Heart left ventricle (tissue), 16 donors: ENCODE measurements around the gene FAM124A. TPM values are rescaled to one million over a fixed set of nuclear protein-coding genes. Genes with fewer than 3 reads are reported as not detected.
"Not testable (repeated sequence)": the region's sequence is repeated elsewhere in the genome, so short reads cannot be mapped to it uniquely, and the experiment has no call there.

Experiments used
- ATAC-seq, 4 donors: fragments of 200-7000 bp; cut with Tn5 transposase; one replicate each; pipeline ENCODE4 v1.9.1; 2020 to 2022; ENCODE audit warnings: moderate library complexity in 4 of 4, mild to moderate bottlenecking in 3 of 4, moderate number of reproducible peaks in 1 of 4
- DNase-seq, 5 donors: peaks; one replicate each; pipeline ENCODE4 v3.0.0-alpha.2; 2020
- H3K27ac ChIP-seq, 12 donors: fragments of 200-600 bp; sonication (generic) in 4 of 12; one replicate each; pipeline versions ENCODE4 v1.5.0 to v1.8.0; 2016 to 2022; ENCODE audit warnings: mild to moderate bottlenecking in 2 of 12
- H3K27me3 ChIP-seq, 9 donors: fragments of 200-600 bp; sonication (generic) in 2 of 9; one replicate each; pipeline versions ENCODE4 v1.5.1 to v1.8.0; 2016 to 2022; ENCODE audit warnings: mild to moderate bottlenecking in 3 of 9
- H3K36me3 ChIP-seq, 9 donors: fragments of 200-600 bp; sonication (generic) in 2 of 9; one replicate each; pipeline versions ENCODE4 v1.5.0 to v1.8.0; 2018 to 2022; ENCODE audit warnings: mild to moderate bottlenecking in 2 of 9
- H3K4me1 ChIP-seq, 12 donors: fragments of 200-600 bp; sonication (generic) in 4 of 12; one replicate each; pipeline versions ENCODE4 v1.5.0 to v1.8.0; 2016 to 2022; ENCODE audit warnings: mild to moderate bottlenecking in 3 of 12
- H3K4me3 ChIP-seq, 12 donors: fragments of 200-600 bp; sonication (generic) in 4 of 12; one replicate each; pipeline versions ENCODE4 v1.5.0 to v1.8.0; 2017 to 2022; ENCODE audit warnings: mild to moderate bottlenecking in 9 of 12, moderate library complexity in 4 of 12
- H3K9me3 ChIP-seq, 12 donors: fragments of 200-600 bp; sonication (generic) in 4 of 12; one replicate each; pipeline versions ENCODE4 v1.5.0 to v1.8.0; 2016 to 2022; ENCODE audit warnings: mild to moderate bottlenecking in 1 of 12
- CTCF ChIP-seq, 12 donors: fragments of 200-600 bp; sonication (generic) in 4 of 12; IDR thresholded peaks; one replicate each; pipeline versions ENCODE4 v1.5.0 to v1.8.0; 2018 to 2022; ENCODE audit warnings: antibody characterized with exemption in 12 of 12, mild to moderate bottlenecking in 5 of 12
- POLR2A ChIP-seq, 2 donors: fragments of 450-650 bp; IDR thresholded peaks; one replicate each; pipeline ENCODE4 v1.6.1; 2017; ENCODE audit warnings: antibody characterized with exemption in 2 of 2, mild to moderate bottlenecking in 2 of 2, moderate library complexity in 2 of 2
- WGBS, 4 donors: extraction: QIAGEN DNeasy Blood & Tissue Kit in 2 of 4; methylation state at CpG; one replicate each; pipeline versions ENCODE4 v1.1.5 to v1.1.7; 2013 to 2018; 5-methylcytosine and 5-hydroxymethylcytosine counted together
- intact Hi-C, 10 donors: fragments of 100-400 bp; cut with DNase I; formaldehyde crosslinking; loops; one replicate each; pipeline versions ENCODE4 v1.11.1 to v1.14.2; 2022
- polyA plus RNA-seq, 2 donors: library from polyadenylated mRNA; stranded (reverse); fragments of 200-250 nt; gene quantifications; one replicate each; pipeline ENCODE4 v1.2.3, GENCODE V29; 2013
- total RNA-seq, 9 donors: library from RNA; depleted of rRNA in 2 of 9; stranded (reverse); fragments of >200 nt in 2 of 9; fragmentation: NEBNext Ultra II Directional in 3 of 9; extraction: Animal tissue kit (Norgen Biotek cat#: 25700) in 3 of 9; gene quantifications; one replicate each; pipeline versions ENCODE4 v1.1.0 to v1.2.4, GENCODE V29; 2016 to 2023
- donor health status: ischemic (EF 13 %, LVEDD 7.1; RV severe dilation, severe dysfunction).
- donor health status: healthy with polysubstance abuse.
- donor health status: DM: no; HTN: yes; CAD: no.
- donor health status: DM: no; HTN: no; CAD: no.
- donor health status: ischemic (EF 25% LVEDD 6.9; RV normal size, moderate dysfunction).
- donor health status: ischemic (EF 25% LVEDD 5.7; RV mildly dilated, moderate dysfunction).
- donor health status: healthy.
- donor health status: DM: yes; HTN: yes; CAD: no.
- donor health status: ischemic (EF 35%, LVEDD 5.7; RV mildly dilated, moderate dysfunction).
- donor health status: nonischemic (EF 11% LVEDD 7.7; RV severe dilation, severe dysfunction).
- donor health status: DM: yes; HTN: yes; CAD: no.
- donor health status: PGD.
- donor health status: ischemic (EF 29% LVEDD 5.4; RV normal size, mild dysfunction).
- donor health status: nonischemic (EF 23%, LVEDD 6.1; RV moderate dilation, normal function).

Gene FAM124A
- total and polyA plus RNA-seq, 11 donors = 4.1 to 16.8 (median 6.9) TPM

GRCh38 chr13:51286135-51287002 is 64.2 kb downstream of the FAM124A start:
- H3K4me3 ChIP-seq = no peak overlapping the region
- TF ChIP-seq POLR2A (IDR thresholded peaks at IDR 0.05) (no peak), CTCF (IDR thresholded peaks at IDR 0.05) (peak; percentile 85 to 97 (median 93))

DNA sequence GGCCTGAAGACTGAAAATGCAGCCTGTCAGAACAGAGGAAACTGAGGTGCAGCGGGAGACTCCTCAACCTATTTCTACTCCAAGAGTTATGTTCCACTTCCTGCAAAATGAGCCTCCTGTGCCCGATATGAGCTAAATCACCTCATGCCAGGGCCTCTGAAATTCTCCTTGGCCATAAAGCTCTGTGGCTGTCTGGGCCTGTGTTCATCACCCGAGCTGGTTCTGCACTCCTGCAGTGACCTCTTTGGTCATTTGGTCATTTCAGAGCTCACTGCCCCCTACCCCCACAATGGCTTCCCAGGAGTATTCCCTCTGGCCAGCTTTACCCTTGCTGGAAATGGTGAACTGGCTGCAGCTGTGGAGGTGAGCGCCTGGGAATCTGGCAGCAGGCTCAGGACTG is 65.6 kb downstream of the FAM124A start:
- no peaks in the 10 kb centered on the region for H3K27me3 ChIP-seq
- DNase-seq (no peak), ATAC-seq (no peak)
- intact Hi-C loops = loop anchor here in 9 of 10 donors (2.0 to 5.0 kb wide), 7 partner anchors 65 to 163 kb away; partner anchors contain the start of gene FAM124A (in 2 of the 9)
- peaks cover 0 to 28% (median 7%) of the 10 kb centered on the region in 12 donors for H3K4me1 ChIP-seq
- 88 to 96% (median 90%) methylated on average over 4 of the region's 4 CpGs for WGBS, 4 donors
- no peak overlapping the region for H3K27ac ChIP-seq
- H3K4me3 ChIP-seq = no peak overlapping the region
- no peaks in the 10 kb centered on the region for H3K9me3 ChIP-seq
- H3K36me3 ChIP-seq = no peaks in the 10 kb centered on the region
- no peak for TF ChIP-seq CTCF (IDR thresholded peaks at IDR 0.05)

More at GRCh38 chr13:51286135-51287002, 64.2 kb downstream of the FAM124A start:
- Histone ChIP-seq H3K4me1 (peaks cover 0 to 22% (median 3%) of the 10 kb centered on the region in 12 donors), H3K27me3 (no peaks in the 10 kb centered on the region), H3K9me3 (no peaks in the 10 kb centered on the region), H3K36me3 (no peaks in the 10 kb centered on the region), H3K27ac (no peak overlapping the region)
- WGBS, 4 donors = 36 to 43% (median 39%) methylated on average over 13 of the region's 13 CpGs
- DNase-seq = peak; percentile 72 to 86 (median 77)
- intact Hi-C loops = loop anchor here (1.0 to 5.0 kb wide), 10 partner anchors 64 to 162 kb away; partner anchors contain the start of gene FAM124A (in 4 of the 10)
- ATAC-seq = peak in 3 of 4 donors; percentile 84 to 86 (median 84)

GRCh38 chr13:51288254-51288653 is 66.1 kb downstream of the FAM124A start:
- DNase-seq, H3K27me3 ChIP-seq, ATAC-seq, H3K4me3 ChIP-seq, H3K27ac ChIP-seq, H3K36me3 ChIP-seq, H3K9me3 ChIP-seq: not testable (repeated sequence)
- 81 to 83% (median 82%) methylated on average over 1 of the region's 1 CpG for WGBS, 4 donors
- H3K4me1 ChIP-seq = peaks cover 0 to 29% (median 6%) of the 10 kb centered on the region in 12 donors
- intact Hi-C loops = loop anchor here in 6 of 10 donors (5.0 kb wide), 3 partner anchors 66 to 161 kb away; partner anchors contain the start of gene FAM124A (in 2 of the 6)

DNA sequence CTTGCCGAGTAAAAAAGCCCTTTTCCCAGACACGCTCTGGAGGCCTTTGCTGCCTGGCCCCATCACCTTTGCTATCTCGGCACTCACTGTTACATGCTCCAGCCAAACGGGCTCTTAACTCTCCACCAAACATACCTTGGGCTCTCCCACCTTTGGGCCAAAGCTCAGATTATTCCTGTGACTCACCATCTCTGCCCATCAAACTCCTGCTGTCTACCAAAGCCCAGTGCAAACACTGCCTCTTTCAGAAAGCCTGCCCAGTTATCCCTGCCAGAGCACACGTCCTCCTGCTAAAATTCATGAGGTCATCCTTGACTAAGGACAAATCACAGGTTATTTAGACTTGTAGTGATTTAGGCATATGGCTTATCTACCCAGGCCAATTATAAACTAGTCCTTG is 69.1 kb downstream of the FAM124A start:
- 39 to 54% (median 49%) methylated on average over 5 of the region's 5 CpGs for WGBS, 4 donors

More for the DNA sequence above, 69.1 kb downstream of the FAM124A start:
- H3K36me3 ChIP-seq = no peaks in the 10 kb centered on the region
- peak in 2 of 5 donors; percentile 18 to 25 for DNase-seq
- H3K9me3 ChIP-seq = no peaks in the 10 kb centered on the region
- no peak overlapping the region for H3K4me3 ChIP-seq
- intact Hi-C loops = no loop called here
- no peaks in the 10 kb centered on the region for H3K27me3 ChIP-seq
- peaks cover 0 to 25% (median 6%) of the 10 kb centered on the region in 12 donors for H3K4me1 ChIP-seq
- peak; percentile 73 to 79 (median 78) for ATAC-seq
- peak overlapping the region in 9 of 12 donors; percentile 12 to 80 (median 64) for H3K27ac ChIP-seq
- TF ChIP-seq CTCF (IDR thresholded peaks at IDR 0.05) (no peak), POLR2A (IDR thresholded peaks at IDR 0.05) (no peak)
